ENCODE results near the gene APOE.

- TF ChIP-seq CTCF (IDR thresholded peaks at IDR 0.05) (no peak), POLR2A (IDR thresholded peaks at IDR 0.05) (no peak)
Observed at GRCh38 chr19:44909775-44910174, 4.2 kb downstream of the APOE start.
